SK-N-SH (cell line): ENCODE data around the gene TFB2M. TPM values are rescaled to one million over a fixed set of nuclear protein-coding genes. Genes with fewer than 3 reads are reported as not detected.

Experiments used
- CTCF ChIA-PET: fragments of 300-600, 350-600 bp; formaldehyde crosslinking; extraction: SDS; loops from one replicate; lab custom pipeline; 2021; lab: Yijun Ruan, JAX
- POLR2A ChIA-PET: fragments of 350-600 bp; sonication (Branson Sonifier 250); formaldehyde crosslinking; extraction: SDS; loops from one replicate; lab custom pipeline; 2020; ENCODE audit warnings: antibody characterized with exemption, inconsistent platforms; lab: Yijun Ruan, JAX
- DNase-seq: peaks from one replicate; pipeline ENCODE4 v3.0.0; 2012
- H2AFZ ChIP-seq: fragments of 200-600 bp; sonication (generic); 2 replicates; pipeline ENCODE4 v1.8.1; 2016; ENCODE audit warnings: antibody characterized with exemption, mild to moderate bottlenecking, low read depth
- H3F3A ChIP-seq: fragments of 200-600 bp; sonication (generic); replicated peaks from 2 replicates; pipeline ENCODE3; 2016; ENCODE audit warnings: antibody characterized with exemption, mild to moderate bottlenecking; ENCODE audit not compliant: insufficient read depth
- H3K27ac ChIP-seq, 2 experiments: fragments of 200-500 bp in 1 of 2; fragments of 200-600 bp in 1 of 2; sonication (Bioruptor generic) in 1 of 2; sonication (generic), shearing (Covaris generic) in 1 of 2; 2 replicates each; pipeline versions ENCODE4 v1.5.1 to v1.6.1; 2014 to 2016; ENCODE audit warnings: low read depth in 2 of 2, inconsistent platforms in 1 of 2, low read length in 1 of 2, mild to moderate bottlenecking in 1 of 2, mixed read lengths in 1 of 2
- H3K27me3 ChIP-seq: fragments of 200-600 bp; sonication (generic), shearing (Covaris generic); 2 replicates; pipeline ENCODE4 v1.6.1; 2016; ENCODE audit warnings: mixed run types; ENCODE audit not compliant: insufficient read depth
- H3K36me3 ChIP-seq, 2 experiments: fragments of 200-500 bp in 1 of 2; fragments of 200-600 bp in 1 of 2; sonication (Bioruptor generic) in 1 of 2; sonication (generic) in 1 of 2; replicated peaks in 1 of 2; 2 replicates each; pipeline versions ENCODE3 to v1.5.1; 2014 to 2016; ENCODE audit warnings: low read length in 1 of 2, mild to moderate bottlenecking in 1 of 2; ENCODE audit not compliant: insufficient read depth in 2 of 2, control insufficient read depth in 1 of 2
- H3K4me1 ChIP-seq, 2 experiments: fragments of 200-500 bp in 1 of 2; fragments of 200-600 bp in 1 of 2; sonication (Bioruptor generic) in 1 of 2; sonication (generic), shearing (Covaris generic) in 1 of 2; 2 replicates each; pipeline versions ENCODE4 v1.5.1 to v1.6.1; 2014 to 2016; ENCODE audit warnings: low read depth in 1 of 2, low read length in 1 of 2, mixed run types in 1 of 2; ENCODE audit not compliant: insufficient read depth in 2 of 2, control insufficient read depth in 1 of 2
- H3K4me2 ChIP-seq: fragments of 200-600 bp; sonication (generic), shearing (Covaris generic); 2 replicates; pipeline ENCODE4 v1.6.1; 2017; ENCODE audit warnings: mixed run types
- H3K4me3 ChIP-seq, 2 experiments: fragments of 200-500 bp in 1 of 2; fragments of 200-600 bp in 1 of 2; sonication (Bioruptor generic) in 1 of 2; sonication (generic), shearing (Covaris generic) in 1 of 2; 2 replicates each; pipeline versions ENCODE4 v1.5.1 to v1.8.1; 2014 to 2016; ENCODE audit warnings: low read depth in 2 of 2, inconsistent platforms in 1 of 2, low read length in 1 of 2, mild to moderate bottlenecking in 1 of 2, mixed read lengths in 1 of 2, moderate library complexity in 1 of 2
- H3K79me2 ChIP-seq: fragments of 200-600 bp; sonication (generic); 2 replicates; pipeline ENCODE4 v1.8.1; 2017; ENCODE audit warnings: mild to moderate bottlenecking; ENCODE audit not compliant: insufficient read depth
- H3K9ac ChIP-seq: fragments of 200-600 bp; sonication (generic); 2 replicates; pipeline ENCODE4 v1.6.1; 2017; ENCODE audit warnings: mixed run types
- H3K9me2 ChIP-seq: fragments of 200-600 bp; sonication (generic); 2 replicates; pipeline ENCODE4 v1.6.1; 2017; ENCODE audit warnings: mixed run types
- H3K9me3 ChIP-seq: fragments of 200-600 bp; sonication (generic); 2 replicates; pipeline ENCODE4 v1.6.1; 2017; ENCODE audit warnings: mixed run types, mild to moderate bottlenecking, moderate library complexity
- H4K20me1 ChIP-seq: fragments of 200-600 bp; sonication (generic); 2 replicates; pipeline ENCODE4 v1.6.1; 2017; ENCODE audit warnings: mild to moderate bottlenecking, mixed run types; ENCODE audit not compliant: insufficient read depth
- CHD2 ChIP-seq: fragments of 150-350 bp; IDR thresholded peaks from 2 replicates; pipeline ENCODE4 v1.6.1; 2018; ENCODE audit warnings: low read length; ENCODE audit not compliant: partially characterized antibody
- CTCF ChIP-seq: fragments of 200-600 bp; sonication (generic); IDR thresholded peaks from 2 replicates; pipeline ENCODE4 v1.6.1; 2017; ENCODE audit warnings: antibody characterized with exemption, mild to moderate bottlenecking, moderate library complexity
- EP300 ChIP-seq, 2 experiments: IDR thresholded peaks; 2 replicates each; pipeline versions ENCODE4 v1.4.0 to v1.6.1; 2012; ENCODE audit warnings: borderline replicate concordance in 1 of 2, low read depth in 1 of 2, low read length in 1 of 2
- EZH2phosphoT487 ChIP-seq: fragments of 200-600 bp; sonication (generic); IDR thresholded peaks from 2 replicates; pipeline ENCODE4 v1.6.1; 2017; ENCODE audit warnings: low read depth, mixed run types, mild to moderate bottlenecking, antibody characterized with exemption, moderate library complexity, borderline replicate concordance
- FOXJ3 ChIP-seq: sonication (generic); formaldehyde crosslinking; IDR thresholded peaks from 2 replicates; pipeline ENCODE4 v1.5.1; 2020; ENCODE audit warnings: mild to moderate bottlenecking, missing genetic modification reagents
- GATA2 ChIP-seq: sonication (generic); formaldehyde crosslinking; IDR thresholded peaks from 2 replicates; pipeline ENCODE4 v1.5.0; 2020; ENCODE audit warnings: mild to moderate bottlenecking, missing genetic modification reagents
- IRF3 ChIP-seq: fragments of 150-350 bp; IDR thresholded peaks from 2 replicates; pipeline ENCODE4 v1.6.1; 2016; ENCODE audit warnings: mild to moderate bottlenecking, low read depth, low read length
- JUND ChIP-seq: IDR thresholded peaks from 2 replicates; pipeline ENCODE4 v1.4.0; 2012
- MEF2A ChIP-seq: IDR thresholded peaks from 2 replicates; pipeline ENCODE4 v1.4.0; 2012; ENCODE audit warnings: low read depth, borderline replicate concordance
- NFIC ChIP-seq: IDR thresholded peaks from 2 replicates; pipeline ENCODE4 v1.4.0; 2012; ENCODE audit warnings: borderline replicate concordance
- RAD21 ChIP-seq: IDR thresholded peaks from 2 replicates; pipeline ENCODE4 v1.6.1; 2012; ENCODE audit warnings: mild to moderate bottlenecking, low read length
- RFX5 ChIP-seq: IDR thresholded peaks from 2 replicates; pipeline ENCODE4 v1.6.1; 2012; ENCODE audit warnings: mild to moderate bottlenecking, improper control_type of control experiment, low read length
- RXRA ChIP-seq: IDR thresholded peaks from 2 replicates; pipeline ENCODE4 v1.4.0; 2012; ENCODE audit warnings: low read depth, mild to moderate bottlenecking, borderline replicate concordance
- SIN3A ChIP-seq: IDR thresholded peaks from 2 replicates; pipeline ENCODE4 v1.6.1; 2012; ENCODE audit warnings: low read depth, mild to moderate bottlenecking, low read length, moderate library complexity, borderline replicate concordance
- SMC3 ChIP-seq: IDR thresholded peaks from 2 replicates; pipeline ENCODE4 v1.6.1; 2012; ENCODE audit warnings: low read depth, low read length, improper control_type of control experiment
- TAF1 ChIP-seq: IDR thresholded peaks from 2 replicates; pipeline ENCODE4 v1.6.1; 2012; ENCODE audit warnings: low read depth, mild to moderate bottlenecking, low read length, moderate library complexity, borderline replicate concordance
- TCF12 ChIP-seq: IDR thresholded peaks from 2 replicates; pipeline ENCODE4 v1.4.0; 2012
- TEAD4 ChIP-seq: IDR thresholded peaks from 2 replicates; pipeline ENCODE4 v1.4.0; 2012; ENCODE audit warnings: mild to moderate bottlenecking, borderline replicate concordance; ENCODE audit not compliant: insufficient read depth
- YY1 ChIP-seq: IDR thresholded peaks from 2 replicates; pipeline ENCODE4 v1.4.0; 2012; ENCODE audit warnings: low read depth, mild to moderate bottlenecking
- ZBTB33 ChIP-seq: IDR thresholded peaks from 2 replicates; pipeline ENCODE4 v1.4.0; 2012; ENCODE audit warnings: low read depth, borderline replicate concordance
- WGBS: methylation state at CpG from one replicate; pipeline ENCODE4 v1.1.6; 2017; ENCODE audit warnings: low lambda C conversion rate; 5-methylcytosine and 5-hydroxymethylcytosine counted together
- polyA plus RNA-seq, 3 experiments: library from polyadenylated mRNA; depleted of rRNA; stranded (reverse); fragments of >200 nt; gene quantifications; 2 replicates each; pipeline ENCODE4 v1.2.3, GENCODE V29; 2012

The TFB2M gene
- polyA plus RNA-seq, 1 of the 3 experiments (the other 2 are of a cell fraction): 17.3 TPM

DNA sequence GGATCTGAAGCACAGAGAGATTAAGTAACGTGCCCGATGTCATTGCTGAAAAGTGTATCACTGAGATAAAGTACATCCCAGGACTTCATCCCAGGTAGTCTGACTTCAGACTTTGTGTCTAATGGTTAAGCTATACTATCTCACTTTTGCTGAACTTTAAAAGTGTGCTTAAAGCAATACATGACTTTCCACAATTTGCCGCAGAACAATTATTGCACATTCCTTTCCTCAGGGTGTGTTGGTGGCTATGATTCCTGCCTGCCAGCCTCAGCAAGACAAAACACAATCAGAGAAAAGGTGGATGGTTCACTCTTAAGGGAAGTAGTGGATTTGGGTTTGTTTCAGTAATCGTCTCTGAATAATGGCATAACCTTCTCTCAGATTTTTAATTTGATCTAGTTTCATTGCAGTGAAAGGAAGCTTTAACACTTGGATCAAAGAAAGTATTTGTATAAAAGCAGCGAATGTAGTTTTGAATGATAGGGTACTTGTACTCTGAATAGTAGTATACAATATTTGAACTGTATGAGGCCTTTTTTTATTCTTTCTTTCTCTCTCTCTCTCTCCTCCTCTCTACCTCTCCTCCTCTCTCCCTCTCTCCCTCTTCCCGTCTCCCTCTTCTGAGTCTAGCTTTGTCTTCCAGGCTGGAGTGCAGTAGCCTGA, 47.2 kb upstream of the TFB2M start:
- Histone ChIP-seq H3K4me3 (no peak overlapping the region), H3K79me2 (peaks cover 92% of the 10 kb centered on the region), H3K4me1 (peaks cover 11 to 34% of the 10 kb centered on the region in 2 experiments; a peak in 3 of 4 replicates), H3K9me3 (no peaks in the 10 kb centered on the region), H2AFZ (no peak overlapping the region), H3K9ac (no peak overlapping the region), H3F3A (peaks cover 23% of the 10 kb centered on the region), H3K4me2 (no peak overlapping the region), H4K20me1 (no peaks in the 10 kb centered on the region), H3K9me2 (no peaks in the 10 kb centered on the region), H3K36me3 (no peaks in the 10 kb centered on the region), H3K27me3 (no peaks in the 10 kb centered on the region), H3K27ac (0 out of 4 replicates have a peak overlapping the region, but pooled peaks of 1 of the 2 experiments have one; percentile 3)
- WGBS: 69% methylated on average over 6 of the region's 6 CpGs
- TF ChIP-seq GATA2 (CRISPR knock-in tag): peak; percentile 33; the same call in 1 of the 2 replicates
- TF ChIP-seq MEF2A: no peak
- TF ChIP-seq JUND: no peak
- no peak for TF ChIP-seq IRF3
- POLR2A ChIA-PET: no interaction called here
- DNase-seq: no peak
- CTCF ChIA-PET: interaction anchor here (1.1 to 1.4 kb wide), 3 partner anchors 10 to 76 kb away, joined by 3 to 5 read pairs (median 3); no protein-coding TSS in a partner anchor

DNA sequence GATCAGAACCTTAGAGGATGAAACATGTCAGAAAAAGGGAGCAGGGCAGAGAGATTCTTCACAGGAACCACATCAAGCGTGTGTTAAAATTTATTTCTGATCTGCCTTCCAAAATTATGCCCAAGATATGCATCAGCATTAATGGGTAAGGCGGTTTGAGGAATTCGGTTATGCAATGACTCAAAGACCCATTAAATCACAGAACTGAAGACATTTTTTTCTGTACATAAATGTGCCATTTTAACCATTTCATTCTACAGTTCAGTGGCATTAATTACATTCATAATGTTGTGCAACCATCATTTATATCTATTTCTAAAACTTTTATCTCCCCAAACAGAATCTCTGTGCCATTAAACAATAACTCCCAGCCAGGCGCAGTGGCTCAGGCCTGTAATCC, 43.6 kb upstream of the TFB2M start:
- CTCF ChIA-PET: interaction anchor here (1.3 kb wide), 1 partner anchor 15 kb away, joined by 3 read pairs; no protein-coding TSS in a partner anchor
- Histone ChIP-seq H2AFZ (no peak overlapping the region), H3K9me2 (no peaks in the 10 kb centered on the region), H3K79me2 (peaks cover 78% of the 10 kb centered on the region), H4K20me1 (no peaks in the 10 kb centered on the region), H3K9ac (peak overlapping the region; percentile 51; the same call in 1 of the 2 replicates), H3K4me3 (no peak overlapping the region), H3K27ac (peak overlapping the region; percentile 66 to 86; a peak in 3 of 4 replicates), H3K9me3 (no peaks in the 10 kb centered on the region), H3K4me1 (peaks cover 11 to 25% of the 10 kb centered on the region in 2 experiments; a peak in 3 of 4 replicates), H3K27me3 (no peaks in the 10 kb centered on the region), H3K4me2 (peak overlapping the region; percentile 35), H3K36me3 (no peaks in the 10 kb centered on the region), H3F3A (peaks cover 14% of the 10 kb centered on the region)
- 59% methylated on average over 4 of the region's 4 CpGs for WGBS
- DNase-seq: no peak
- POLR2A ChIA-PET: no interaction called here
- no peak for TF ChIP-seq CTCF
- peak; percentile 46; the same call in 1 of the 2 replicates for TF ChIP-seq JUND
- no peak for TF ChIP-seq TAF1
- TF ChIP-seq EZH2phosphoT487: no peak
- no peak for TF ChIP-seq CHD2
- peak in 1 of 2 experiments; percentile 73; a peak in 1 of 4 replicates for TF ChIP-seq EP300 (IDR thresholded peaks at IDR 0.05; ENCODE audit: borderline replicate concordance in 1 of 2, low read depth in 1 of 2, low read length in 1 of 2)
- TF ChIP-seq TCF12: peak; percentile 67
- TF ChIP-seq RFX5: no peak
- no peak for TF ChIP-seq SIN3A
- no peak for TF ChIP-seq GATA2 (CRISPR knock-in tag)
- no peak for TF ChIP-seq IRF3
- no peak for TF ChIP-seq MEF2A
- 0 out of 2 replicates have a peak, but pooled peaks have one; percentile 50 for TF ChIP-seq TEAD4
- no peak for TF ChIP-seq RXRA
- peak; percentile 31; the same call in 1 of the 2 replicates for TF ChIP-seq NFIC
- TF ChIP-seq SMC3: no peak
- no peak for TF ChIP-seq RAD21
- no peak for TF ChIP-seq YY1
- TF ChIP-seq ZBTB33: no peak
- TF ChIP-seq FOXJ3 (CRISPR knock-in tag): no peak
